ENCODE results near the gene ARSK. TPM values are rescaled to one million over a fixed set of nuclear protein-coding genes. Genes with fewer than 3 reads are reported as not detected.
A peak's percentile ranks its signal among the peaks of the same experiment; 100 is the strongest.

ARSK gene
- total and polyA plus RNA-seq, 12 donors = 2.3 to 15.3 (median 7.7) TPM

DNA sequence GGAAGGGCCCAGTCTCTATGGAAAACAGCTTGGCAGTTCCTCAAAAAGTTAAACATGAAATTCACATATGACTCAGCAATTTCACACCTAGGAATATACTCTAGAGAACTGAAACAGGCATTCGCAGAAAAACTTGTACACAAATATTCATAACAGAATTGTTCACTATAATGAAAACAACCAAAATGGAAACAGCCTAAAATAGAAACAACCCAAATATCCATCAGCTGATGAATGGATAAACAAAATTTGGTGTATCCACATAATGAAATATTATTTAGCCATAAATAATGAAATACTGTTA is 60.2 kb downstream of the ARSK start:
- intact Hi-C loops (cut with DNase I) = no loop called here
- 80 to 90% (median 87%) methylated on average over 1 of the region's 1 CpG for WGBS, 4 donors
- no peak overlapping the region for H3K4me3 ChIP-seq
- no peaks in the 10 kb centered on the region for H3K9me3 ChIP-seq (replicated peaks in 1 of 3)
- H3K4me1 ChIP-seq (replicated peaks in 1 of 2) = peaks cover 4 to 9% of the 10 kb centered on the region in 2 donors
- H3K36me3 ChIP-seq (replicated peaks in 1 of 2) = no peaks in the 10 kb centered on the region
- H3K27ac ChIP-seq = no peak overlapping the region
- TF ChIP-seq POLR2A (IDR thresholded peaks at IDR 0.05) = no peak
- TF ChIP-seq, protein P1, sequence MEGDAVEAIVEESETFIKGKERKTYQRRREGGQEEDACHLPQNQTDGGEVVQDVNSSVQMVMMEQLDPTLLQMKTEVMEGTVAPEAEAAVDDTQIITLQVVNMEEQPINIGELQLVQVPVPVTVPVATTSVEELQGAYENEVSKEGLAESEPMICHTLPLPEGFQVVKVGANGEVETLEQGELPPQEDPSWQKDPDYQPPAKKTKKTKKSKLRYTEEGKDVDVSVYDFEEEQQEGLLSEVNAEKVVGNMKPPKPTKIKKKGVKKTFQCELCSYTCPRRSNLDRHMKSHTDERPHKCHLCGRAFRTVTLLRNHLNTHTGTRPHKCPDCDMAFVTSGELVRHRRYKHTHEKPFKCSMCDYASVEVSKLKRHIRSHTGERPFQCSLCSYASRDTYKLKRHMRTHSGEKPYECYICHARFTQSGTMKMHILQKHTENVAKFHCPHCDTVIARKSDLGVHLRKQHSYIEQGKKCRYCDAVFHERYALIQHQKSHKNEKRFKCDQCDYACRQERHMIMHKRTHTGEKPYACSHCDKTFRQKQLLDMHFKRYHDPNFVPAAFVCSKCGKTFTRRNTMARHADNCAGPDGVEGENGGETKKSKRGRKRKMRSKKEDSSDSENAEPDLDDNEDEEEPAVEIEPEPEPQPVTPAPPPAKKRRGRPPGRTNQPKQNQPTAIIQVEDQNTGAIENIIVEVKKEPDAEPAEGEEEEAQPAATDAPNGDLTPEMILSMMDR (IDR thresholded peaks at IDR 0.05) = no peak
- DNase-seq = no peak
- H3K27me3 ChIP-seq = no peaks in the 10 kb centered on the region

GRCh38 chr5:95617057-95617456 is 62.2 kb downstream of the ARSK start:
- TF ChIP-seq, protein P1 (IDR thresholded peaks at IDR 0.05) = no peak
- TF ChIP-seq POLR2A (IDR thresholded peaks at IDR 0.05) = no peak
- 76 to 97% (median 93%) methylated on average over 5 of the region's 5 CpGs for WGBS, 4 donors
- no peak for DNase-seq
- no peak overlapping the region for H3K27ac ChIP-seq
- intact Hi-C loops (cut with DNase I) = no loop called here
- H3K27me3 ChIP-seq = no peaks in the 10 kb centered on the region
- no peak overlapping the region for H3K4me3 ChIP-seq
- H3K36me3 ChIP-seq (replicated peaks in 1 of 2) = no peaks in the 10 kb centered on the region
- H3K4me1 ChIP-seq (replicated peaks in 1 of 2) = peaks cover 4 to 22% of the 10 kb centered on the region in 2 donors
- H3K9me3 ChIP-seq (replicated peaks in 1 of 3) = no peaks in the 10 kb centered on the region

GRCh38 chr5:95619096-95619495 is 64.2 kb downstream of the ARSK start:
- intact Hi-C loops (cut with DNase I) = no loop called here
- no peaks in the 10 kb centered on the region for H3K27me3 ChIP-seq
- H3K4me3 ChIP-seq = peak overlapping the region in 1 of 4 donors; percentile 91
- H3K36me3 ChIP-seq (replicated peaks in 1 of 2) = no peaks in the 10 kb centered on the region
- H3K27ac ChIP-seq = no peak overlapping the region
- no peak for DNase-seq
- no peak for TF ChIP-seq POLR2A (IDR thresholded peaks at IDR 0.05)
- TF ChIP-seq, protein P1 (IDR thresholded peaks at IDR 0.05) = no peak
- peaks cover 4 to 22% of the 10 kb centered on the region in 2 donors for H3K4me1 ChIP-seq (replicated peaks in 1 of 2)
- 89 to 90% (median 89%) methylated on average over 4 of the region's 4 CpGs for WGBS, 4 donors
- H3K9me3 ChIP-seq (replicated peaks in 1 of 3) = no peaks in the 10 kb centered on the region

GRCh38 chr5:95619514-95620029 is 64.7 kb downstream of the ARSK start:
- WGBS, 4 donors = 16 to 18% (median 17%) methylated on average over 18 to 19 of the region's 19 CpGs
- Histone ChIP-seq H3K27me3 (no peaks in the 10 kb centered on the region), H3K9me3 (replicated peaks in 1 of 3) (no peaks in the 10 kb centered on the region), H3K36me3 (replicated peaks in 1 of 2) (no peaks in the 10 kb centered on the region), H3K27ac (no peak overlapping the region), H3K4me3 (peak overlapping the region in 2 of 4 donors; percentile 21 to 91), H3K4me1 (replicated peaks in 1 of 2) (peaks cover 4 to 22% of the 10 kb centered on the region in 2 donors)
- TF ChIP-seq POLR2A (IDR thresholded peaks at IDR 0.05) = no peak
- TF ChIP-seq, protein P1 (IDR thresholded peaks at IDR 0.05) = no peak
- no peak for DNase-seq
- intact Hi-C loops (cut with DNase I) = loop anchor here in 1 of 2 donors (10.0 kb wide), 1 partner anchor 715 kb away; no protein-coding TSS in a partner anchor
